Astrocyte (in vitro differentiated cells and primary cell): ENCODE results near the gene OTOF. TPM values are rescaled to one million over a fixed set of nuclear protein-coding genes. Genes with fewer than 3 reads are reported as not detected.

Experiments
- DNase-seq: peaks from one replicate; pipeline ENCODE4 v3.0.0-alpha.2; 2010; ENCODE audit warnings: low read depth
- FAIRE-seq: peaks from 2 replicates; lab custom pipeline; 2011; peaks lifted over from hg19 to GRCh38; lab: Jason Lieb, UNC
- H2AFZ ChIP-seq: 2 replicates; pipeline ENCODE4 v1.6.0; 2012; ENCODE audit warnings: low read depth, low read length, inconsistent platforms
- H3K27ac ChIP-seq: 2 replicates; pipeline ENCODE4 v1.5.1; 2011; ENCODE audit warnings: low read depth, low read length, inconsistent platforms
- H3K27me3 ChIP-seq: 2 replicates; pipeline ENCODE4 v1.6.0; 2011; ENCODE audit warnings: low read length, inconsistent platforms; ENCODE audit not compliant: insufficient read depth
- H3K36me3 ChIP-seq: 2 replicates; pipeline ENCODE4 v1.5.1; 2011; ENCODE audit warnings: low read length, inconsistent platforms; ENCODE audit not compliant: insufficient read depth
- H3K4me1 ChIP-seq: 2 replicates; pipeline ENCODE4 v1.5.1; 2011; ENCODE audit warnings: low read length, inconsistent platforms; ENCODE audit not compliant: insufficient read depth
- H3K4me2 ChIP-seq: 2 replicates; pipeline ENCODE4 v1.6.0; 2012; ENCODE audit warnings: low read length, inconsistent platforms
- H3K4me3 ChIP-seq: 2 replicates; pipeline ENCODE4 v1.5.1; 2011; ENCODE audit warnings: low read depth, mild to moderate bottlenecking, low read length, inconsistent platforms; ENCODE audit not compliant: insufficient read depth
- H3K79me2 ChIP-seq: 2 replicates; pipeline ENCODE4 v1.6.0; 2012; ENCODE audit warnings: mild to moderate bottlenecking, low read length, inconsistent platforms; ENCODE audit not compliant: insufficient read depth
- H3K9ac ChIP-seq: 2 replicates; pipeline ENCODE4 v1.6.0; 2012; ENCODE audit warnings: mild to moderate bottlenecking, low read length, inconsistent platforms
- H3K9me3 ChIP-seq: 2 replicates; pipeline ENCODE4 v1.5.1; 2012; ENCODE audit warnings: low read depth, mild to moderate bottlenecking, low read length, inconsistent platforms; ENCODE audit not compliant: insufficient read depth
- H4K20me1 ChIP-seq: 2 replicates; pipeline ENCODE4 v1.6.0; 2012; ENCODE audit warnings: low read length, inconsistent platforms; ENCODE audit not compliant: insufficient read depth
- H3K27ac Mint-ChIP-seq: one replicate; pipeline ENCODE4 v1.8.0; 2021; ENCODE audit warnings: mild to moderate bottlenecking, mixed read lengths; ENCODE audit not compliant: unreplicated experiment
- H3K27me3 Mint-ChIP-seq: one replicate; pipeline ENCODE4 v1.8.0; 2021; ENCODE audit warnings: low read depth, mixed read lengths; ENCODE audit not compliant: unreplicated experiment
- H3K36me3 Mint-ChIP-seq: one replicate; pipeline ENCODE4 v1.8.0; 2021; ENCODE audit warnings: low read depth, mixed read lengths; ENCODE audit not compliant: unreplicated experiment
- H3K4me1 Mint-ChIP-seq: one replicate; pipeline ENCODE4 v1.8.0; 2021; ENCODE audit warnings: low read depth, mixed read lengths; ENCODE audit not compliant: unreplicated experiment
- H3K4me3 Mint-ChIP-seq: one replicate; pipeline ENCODE4 v1.8.0; 2021; ENCODE audit warnings: mild to moderate bottlenecking, moderate library complexity, mixed read lengths; ENCODE audit not compliant: unreplicated experiment
- H3K9me3 Mint-ChIP-seq: one replicate; pipeline ENCODE4 v1.8.0; 2021; ENCODE audit warnings: mild to moderate bottlenecking, mixed read lengths; ENCODE audit not compliant: unreplicated experiment
- CTCF ChIP-seq: IDR thresholded peaks from 2 replicates; pipeline ENCODE4 v1.5.1; 2011; ENCODE audit warnings: low read depth, mild to moderate bottlenecking, inconsistent platforms, low read length, moderate library complexity; ENCODE audit not compliant: insufficient read depth
- EZH2 ChIP-seq: IDR thresholded peaks from 2 replicates; pipeline ENCODE4 v1.6.1; 2012; ENCODE audit warnings: mild to moderate bottlenecking, low read length, inconsistent platforms; ENCODE audit not compliant: insufficient read depth
- total RNA-seq: library from RNA; stranded (reverse); gene quantifications from 2 replicates; pipeline ENCODE4 v1.2.1, GENCODE V29; 2021

The OTOF gene
- total RNA-seq, 1 donor from 2014 or later, result not detected

- Histone ChIP-seq H3K79me2 (no peaks in the 10 kb centered on the region), H3K9me3 (no peaks in the 10 kb centered on the region), H3K27me3 (peaks cover 8% of the 10 kb centered on the region), H3K4me2 (no peak overlapping the region), H3K36me3 (no peaks in the 10 kb centered on the region), H3K27ac (no peak overlapping the region), H4K20me1 (no peaks in the 10 kb centered on the region), H3K4me1 (no peaks in the 10 kb centered on the region), H3K4me3 (no peak overlapping the region), H2AFZ (no peak overlapping the region), H3K9ac (no peak overlapping the region)
- Mint-ChIP-seq H3K36me3 (no peaks in the 10 kb centered on the region), H3K4me1 (peaks cover 2% of the 10 kb centered on the region), H3K4me3 (no peak overlapping the region), H3K27me3 (peaks cover 40% of the 10 kb centered on the region), H3K9me3 (peaks cover 1% of the 10 kb centered on the region), H3K27ac (no peak overlapping the region)
- no peak for FAIRE-seq
- TF ChIP-seq EZH2 (no peak), CTCF (no peak)
- DNase-seq, result no peak
Observed at GRCh38 chr2:26485725-26486418, 7.9 kb upstream of the OTOF start.

GRCh38 chr2:26485099-26485498 lies 7.2 kb upstream of the OTOF start:
- no peak overlapping the region for H3K27ac ChIP-seq

More at GRCh38 chr2:26485099-26485498, 7.2 kb upstream of the OTOF start:
- H3K79me2 ChIP-seq, result no peaks in the 10 kb centered on the region
- no peak overlapping the region for H3K4me3 Mint-ChIP-seq
- TF ChIP-seq EZH2, result no peak
- no peak for TF ChIP-seq CTCF
- H2AFZ ChIP-seq, result no peak overlapping the region
- H3K36me3 Mint-ChIP-seq, result no peaks in the 10 kb centered on the region
- H3K9me3 Mint-ChIP-seq, result peaks cover 1% of the 10 kb centered on the region
- no peaks in the 10 kb centered on the region for H3K9me3 ChIP-seq
- no peaks in the 10 kb centered on the region for H3K4me1 ChIP-seq
- H3K4me3 ChIP-seq, result no peak overlapping the region
- no peaks in the 10 kb centered on the region for H4K20me1 ChIP-seq
- H3K9ac ChIP-seq, result no peak overlapping the region
- no peak overlapping the region for H3K4me2 ChIP-seq
- H3K36me3 ChIP-seq, result no peaks in the 10 kb centered on the region
- no peak for DNase-seq
- no peak overlapping the region for H3K27ac Mint-ChIP-seq
- peaks cover 8% of the 10 kb centered on the region for H3K27me3 ChIP-seq
- peaks cover 2% of the 10 kb centered on the region for H3K4me1 Mint-ChIP-seq
- FAIRE-seq, result no peak
- peaks cover 40% of the 10 kb centered on the region for H3K27me3 Mint-ChIP-seq
